Ovary (tissue), 9 donors: ENCODE measurements around the gene ATP1B2. TPM values are rescaled to one million over a fixed set of nuclear protein-coding genes. Genes with fewer than 3 reads are reported as not detected.

Experiments used
- DNase-seq, 5 donors: peaks; one replicate each; pipeline ENCODE4 v3.0.0-alpha.2; 2019 to 2020
- H3K27ac ChIP-seq, 2 donors: fragments of 200-600 bp; one replicate each; pipeline versions ENCODE4 v1.5.1 to v1.8.0; 2019 to 2022
- H3K27me3 ChIP-seq: fragments of 200-600 bp; one replicate; pipeline ENCODE4 v1.8.0; 2022
- H3K36me3 ChIP-seq: fragments of 200-600 bp; sonication (generic); one replicate; pipeline ENCODE4 v1.5.1; 2019
- H3K4me1 ChIP-seq: one replicate; pipeline ENCODE4 v1.8.1; 2013; ENCODE audit warnings: mild to moderate bottlenecking, moderate library complexity; ENCODE audit not compliant: insufficient read depth
- H3K4me3 ChIP-seq: fragments of 200-600 bp; sonication (generic); one replicate; pipeline ENCODE4 v1.5.1; 2017
- H3K9me3 ChIP-seq, 2 donors: fragments of 200-600 bp in 1 of 2; sonication (generic) in 1 of 2; one replicate each; pipeline versions ENCODE4 v1.5.1 to v1.8.1; 2013 to 2019; ENCODE audit warnings: mild to moderate bottlenecking in 1 of 2, moderate library complexity in 1 of 2
- EP300 ChIP-seq: sonication (generic); formaldehyde crosslinking; IDR thresholded peaks from one replicate; pipeline ENCODE4 v1.6.1; 2017; ENCODE audit warnings: antibody characterized with exemption
- POLR2A ChIP-seq: fragments of 450-650 bp; IDR thresholded peaks from one replicate; pipeline ENCODE4 v1.6.1; 2017; ENCODE audit warnings: antibody characterized with exemption, mild to moderate bottlenecking, moderate library complexity
- WGBS, 3 donors: extraction: QIAGEN DNeasy Blood & Tissue Kit in 1 of 3; methylation state at CpG; one replicate each; pipeline versions ENCODE4 v1.1.5 to v1.1.7; 2013 to 2017; 5-methylcytosine and 5-hydroxymethylcytosine counted together
- intact Hi-C, 4 donors: fragments of 100-400 bp; cut with DNase I; formaldehyde crosslinking; loops; one replicate each; pipeline versions ENCODE4 v1.11.0 to v1.15.1; 2022 to 2023
- polyA plus RNA-seq, 2 donors: library from polyadenylated mRNA; stranded (reverse); fragments of 200-250 nt in 1 of 2; fragments of 350-450 nt in 1 of 2; fragmentation: Illumina TruSeq in 1 of 2; extraction: RNeasy Lipid Tissue Mini Kit (QIAGEN cat#74804) in 1 of 2; gene quantifications; one replicate each; pipeline ENCODE4 v1.2.3, GENCODE V29; 2013 to 2014
- total RNA-seq, 7 donors: library from RNA; depleted of rRNA in 2 of 7; stranded (reverse); fragments of >200 nt in 2 of 7; fragmentation: NEBNext Ultra II Directional in 3 of 7; extraction: Animal tissue kit (Norgen Biotek cat#: 25700) in 3 of 7; gene quantifications; one replicate each; pipeline versions ENCODE4 v1.1.0 to v1.2.4, GENCODE V29; 2016 to 2023
- TF ChIP-seq, protein P1 (sequence below), 3 donors: fragments of 450-650 bp in 2 of 3; fragments of 200-600 bp in 1 of 3; IDR thresholded peaks; one replicate each; pipeline versions ENCODE4 v1.5.1 to v1.8.0; 2016 to 2022; ENCODE audit warnings: antibody characterized with exemption in 3 of 3, mild to moderate bottlenecking in 1 of 3
- donor health status: DM: no; HTN: no; CAD: no; lungs with moderate emphysema.
- donor health status: DM: no; HTN: no; CAD: no.
- donor health status: Bipolar disorder and iron deficiency.
- donor health status: DM: yes; HTN: yes; CAD: no.
- donor health status: DM: no; HTN: no; CAD: no.
- donor health status: DM: yes; HTN: yes; CAD: no.

Gene ATP1B2
- total and polyA plus RNA-seq, 9 donors, result 3.6 to 74.5 (median 34.1) TPM

DNA sequence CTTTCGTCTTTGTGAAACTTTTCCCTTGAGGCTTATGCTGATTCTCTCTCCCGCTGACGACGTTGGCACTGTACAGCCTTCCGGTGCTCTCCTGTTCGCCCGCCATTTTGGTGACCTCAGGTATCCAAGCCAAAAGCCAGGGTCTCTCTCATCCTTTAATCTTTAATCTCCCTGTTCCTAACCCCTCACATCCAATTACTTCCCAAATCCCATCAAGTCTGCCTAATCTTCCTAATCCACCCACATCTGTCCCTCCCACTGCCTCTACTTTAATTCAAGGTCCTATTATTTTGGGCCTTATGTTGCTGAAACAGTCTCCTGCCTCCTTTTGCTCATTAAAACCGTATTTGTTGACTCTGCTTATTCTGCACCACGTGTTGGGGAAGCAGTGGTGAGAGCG, 44.9 kb downstream of the ATP1B2 start:
- Histone ChIP-seq H3K4me1 (no peaks in the 10 kb centered on the region), H3K27me3 (no peaks in the 10 kb centered on the region), H3K4me3 (no peak overlapping the region), H3K27ac (no peak overlapping the region), H3K36me3 (no peaks in the 10 kb centered on the region), H3K9me3 (no peaks in the 10 kb centered on the region)
- 92 to 93% (median 93%) methylated on average over 10 of the region's 10 CpGs for WGBS, 3 donors
- intact Hi-C loops, result no loop called here
- no peak for DNase-seq
- TF ChIP-seq, protein P1, sequence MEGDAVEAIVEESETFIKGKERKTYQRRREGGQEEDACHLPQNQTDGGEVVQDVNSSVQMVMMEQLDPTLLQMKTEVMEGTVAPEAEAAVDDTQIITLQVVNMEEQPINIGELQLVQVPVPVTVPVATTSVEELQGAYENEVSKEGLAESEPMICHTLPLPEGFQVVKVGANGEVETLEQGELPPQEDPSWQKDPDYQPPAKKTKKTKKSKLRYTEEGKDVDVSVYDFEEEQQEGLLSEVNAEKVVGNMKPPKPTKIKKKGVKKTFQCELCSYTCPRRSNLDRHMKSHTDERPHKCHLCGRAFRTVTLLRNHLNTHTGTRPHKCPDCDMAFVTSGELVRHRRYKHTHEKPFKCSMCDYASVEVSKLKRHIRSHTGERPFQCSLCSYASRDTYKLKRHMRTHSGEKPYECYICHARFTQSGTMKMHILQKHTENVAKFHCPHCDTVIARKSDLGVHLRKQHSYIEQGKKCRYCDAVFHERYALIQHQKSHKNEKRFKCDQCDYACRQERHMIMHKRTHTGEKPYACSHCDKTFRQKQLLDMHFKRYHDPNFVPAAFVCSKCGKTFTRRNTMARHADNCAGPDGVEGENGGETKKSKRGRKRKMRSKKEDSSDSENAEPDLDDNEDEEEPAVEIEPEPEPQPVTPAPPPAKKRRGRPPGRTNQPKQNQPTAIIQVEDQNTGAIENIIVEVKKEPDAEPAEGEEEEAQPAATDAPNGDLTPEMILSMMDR (IDR thresholded peaks at IDR 0.05), result no peak
- TF ChIP-seq POLR2A, result no peak
- TF ChIP-seq EP300, result no peak

DNA sequence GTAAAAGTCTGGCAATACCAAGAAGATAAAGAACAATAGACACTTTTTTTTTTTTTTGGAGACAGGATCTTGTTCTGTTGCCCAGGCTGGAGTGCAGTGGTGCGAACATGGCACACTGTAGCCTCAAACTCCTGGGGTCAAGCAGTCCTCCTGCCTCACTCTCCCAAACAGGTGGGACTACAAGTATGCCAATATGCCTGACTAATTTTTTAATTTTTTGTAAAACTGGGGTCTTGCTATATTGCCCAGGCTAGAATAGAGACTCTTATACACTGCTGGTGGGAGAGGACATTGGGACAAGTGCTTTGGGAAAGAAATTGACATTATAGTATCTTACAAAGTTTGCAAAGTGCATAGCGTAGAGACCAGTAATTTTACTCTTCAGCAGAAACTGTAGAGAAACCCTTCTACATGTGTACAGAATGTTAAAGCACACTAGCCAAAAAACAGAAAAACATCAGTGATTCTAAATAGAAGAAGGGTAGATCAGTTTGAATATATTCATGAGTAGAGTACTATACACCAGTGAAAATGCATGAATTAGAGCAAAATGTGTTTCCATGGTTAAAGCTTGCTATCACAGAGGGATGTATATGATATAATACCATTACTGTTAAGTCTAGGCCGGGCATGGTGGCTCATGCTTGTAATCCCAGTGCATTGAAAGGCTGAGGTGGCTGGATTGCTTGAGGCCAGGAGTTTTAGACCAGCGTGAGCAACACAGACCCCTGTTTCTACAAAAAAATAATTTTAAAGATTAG, 47.3 kb downstream of the ATP1B2 start:
- TF ChIP-seq POLR2A, result no peak
- TF ChIP-seq, protein P1 (IDR thresholded peaks at IDR 0.05), result no peak
- intact Hi-C loops, result no loop called here
- Histone ChIP-seq H3K27ac (no peak overlapping the region), H3K36me3 (no peaks in the 10 kb centered on the region), H3K9me3 (no peaks in the 10 kb centered on the region), H3K4me1 (no peaks in the 10 kb centered on the region), H3K4me3 (no peak overlapping the region), H3K27me3 (no peaks in the 10 kb centered on the region)
- WGBS, 3 donors, result 96% methylated on average over 4 of the region's 4 CpGs
- no peak for DNase-seq

DNA sequence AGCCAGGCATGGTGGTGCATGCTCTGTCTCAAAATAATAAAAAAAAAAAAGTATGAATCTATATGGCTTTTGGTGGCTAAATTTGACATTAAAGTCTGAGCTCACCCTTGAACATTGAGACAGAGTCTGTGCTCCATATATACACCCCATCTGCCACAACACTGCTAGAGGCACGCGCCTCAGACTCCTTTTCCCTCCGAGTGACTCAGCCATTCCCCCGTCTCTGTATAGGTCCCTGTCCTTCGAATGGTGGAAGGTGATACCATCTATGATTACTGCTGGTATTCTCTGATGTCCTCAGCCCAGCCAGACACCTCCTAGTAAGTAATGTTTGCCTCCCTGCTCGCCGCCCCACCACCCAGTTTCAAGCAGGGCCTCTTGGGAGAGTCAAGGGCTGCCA, 49.8 kb downstream of the ATP1B2 start:
- H3K4me1 ChIP-seq, result peaks cover 2% of the 10 kb centered on the region
- no peaks in the 10 kb centered on the region for H3K27me3 ChIP-seq
- intact Hi-C loops, result no loop called here
- H3K36me3 ChIP-seq, result no peaks in the 10 kb centered on the region
- no peak overlapping the region for H3K27ac ChIP-seq
- TF ChIP-seq, protein P1 (IDR thresholded peaks at IDR 0.05), result no peak
- no peak for TF ChIP-seq POLR2A
- TF ChIP-seq EP300, result no peak
- WGBS, 3 donors, result 91 to 94% (median 92%) methylated on average over 7 of the region's 7 CpGs
- H3K9me3 ChIP-seq, result no peaks in the 10 kb centered on the region
- H3K4me3 ChIP-seq, result no peak overlapping the region
- DNase-seq, result no peak

DNA sequence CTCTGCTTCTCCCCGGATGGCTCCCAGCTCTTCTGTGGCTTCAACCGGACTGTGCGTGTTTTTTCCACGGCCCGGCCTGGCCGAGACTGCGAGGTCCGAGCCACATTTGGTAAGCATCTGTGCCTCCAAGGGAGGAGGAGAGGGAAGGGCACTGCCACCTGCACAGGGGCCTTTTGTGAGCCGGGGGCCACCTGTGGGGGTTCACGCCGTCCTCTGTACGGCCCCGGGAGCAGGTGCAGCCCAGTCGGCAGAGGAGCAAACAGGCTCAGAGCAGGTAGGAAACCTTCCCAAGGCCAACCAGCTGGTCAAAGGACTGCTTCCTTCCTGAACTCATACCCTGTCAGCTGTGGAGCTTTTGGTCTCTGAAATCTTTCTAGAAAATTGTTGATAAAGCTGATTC, 51.0 kb downstream of the ATP1B2 start:
- Histone ChIP-seq H3K27ac (no peak overlapping the region), H3K9me3 (no peaks in the 10 kb centered on the region), H3K4me1 (peaks cover 7% of the 10 kb centered on the region), H3K4me3 (no peak overlapping the region), H3K27me3 (no peaks in the 10 kb centered on the region), H3K36me3 (no peaks in the 10 kb centered on the region)
- DNase-seq, result no peak
- intact Hi-C loops, result no loop called here
- WGBS, 3 donors, result 91 to 96% (median 91%) methylated on average over 14 of the region's 14 CpGs
- TF ChIP-seq EP300, result no peak
- no peak for TF ChIP-seq POLR2A
- TF ChIP-seq, protein P1 (IDR thresholded peaks at IDR 0.05), result no peak
